Dermis microvascular lymphatic vessel endothelial cell (primary cell): ENCODE data around the gene OR2F2. TPM values are rescaled to one million over a fixed set of nuclear protein-coding genes. Genes with fewer than 3 reads are reported as not detected.
A peak's percentile ranks its signal among the peaks of the same experiment; 100 is the strongest.

ENCODE experiments used
- DNase-seq, 2 donors: peaks; one replicate each; pipeline versions ENCODE4 v3.0.0 to v3.0.0-alpha.2; 2010; ENCODE audit warnings: low read depth in 2 of 2
- total RNA-seq: library from RNA; depleted of rRNA; stranded (reverse); fragments of >200 nt; gene quantifications from 2 replicates; pipeline ENCODE4 v1.2.1, GENCODE V29; 2014

Gene OR2F2
- not detected in 2 replicates for total RNA-seq

- no peak for DNase-seq
Observed at GRCh38 chr7:143934526-143935325, at the start of gene OR2F2. Gene OR2F2, plus strand, starts transcription at chr7:143935233. Its CDS starts 0 bp downstream, at chr7:143935233.

GRCh38 chr7:143885951-143886350 lies 49.1 kb upstream of the OR2F2 start:
- no peak for DNase-seq

- no peak for DNase-seq
Observed at GRCh38 chr7:143886826-143887477, 48.1 kb upstream of the OR2F2 start.

- DNase-seq, result no peak
Observed at GRCh38 chr7:143889068-143889467, 46.0 kb upstream of the OR2F2 start.

GRCh38 chr7:143890558-143890957 lies 44.5 kb upstream of the OR2F2 start:
- DNase-seq, result no peak

GRCh38 chr7:143891457-143891856 lies 43.6 kb upstream of the OR2F2 start:
- peak in 1 of 2 donors; percentile 35 for DNase-seq

- peak in 1 of 2 donors; percentile 73 for DNase-seq
Observed at GRCh38 chr7:143892527-143893300, 42.3 kb upstream of the OR2F2 start.

- DNase-seq, result no peak
Observed at GRCh38 chr7:143896667-143897066, 38.4 kb upstream of the OR2F2 start.

- DNase-seq, result no peak
Observed at GRCh38 chr7:143898810-143899209, 36.2 kb upstream of the OR2F2 start.

GRCh38 chr7:143900230-143900766 lies 34.7 kb upstream of the OR2F2 start:
- DNase-seq, result peak in 1 of 2 donors; percentile 75

- peak in 1 of 2 donors; percentile 57 for DNase-seq
Observed at GRCh38 chr7:143901332-143901667, 33.7 kb upstream of the OR2F2 start.

GRCh38 chr7:143901668-143902331 lies 33.2 kb upstream of the OR2F2 start, which contains the start of gene TCAF1:
Gene TCAF1, minus strand, starts transcription at chr7:143902176. Its CDS starts 25,568 bp downstream, at chr7:143876608.
- DNase-seq, result peak; percentile 79 to 97

- no peak for DNase-seq
Observed at GRCh38 chr7:143902332-143902899, 32.6 kb upstream of the OR2F2 start.

- DNase-seq, result no peak
Observed at GRCh38 chr7:143905509-143905908, 29.5 kb upstream of the OR2F2 start.

- no peak for DNase-seq
Observed at GRCh38 chr7:143906151-143906550, 28.9 kb upstream of the OR2F2 start.

GRCh38 chr7:143906895-143907294 lies 28.1 kb upstream of the OR2F2 start:
- no peak for DNase-seq

GRCh38 chr7:143908120-143908519 lies 26.9 kb upstream of the OR2F2 start:
- no peak for DNase-seq

- no peak for DNase-seq
Observed at GRCh38 chr7:143909863-143910262, 25.2 kb upstream of the OR2F2 start.

- no peak for DNase-seq
Observed at GRCh38 chr7:143910473-143911248, 24.4 kb upstream of the OR2F2 start.

- no peak for DNase-seq
Observed at GRCh38 chr7:143913945-143914615, 21.0 kb upstream of the OR2F2 start.
